GM18951 (cell line): Measurements from ENCODE around the gene PANK4.
"Not testable (repeated sequence)": the region's sequence is repeated elsewhere in the genome, so short reads cannot be mapped to it uniquely, and the experiment has no call there.

ENCODE experiments used
- POLR2A ChIP-seq: IDR thresholded peaks from 4 replicates; pipeline ENCODE4 v1.6.1; 2011; ENCODE audit warnings: mild to moderate bottlenecking; ENCODE audit not compliant: insufficient read length, insufficient read depth; ENCODE audit errors: extremely low read depth
- in situ Hi-C: fragments of 300-500 bp; cut with MboI; formaldehyde crosslinking; loops from one replicate; pipeline ENCODE4 v1.12.0; 2022; ENCODE audit warnings: low sequenced_read_pairs, mixed read lengths, inconsistent platforms; ENCODE audit not compliant: unreplicated experiment

The PANK4 gene

DNA sequence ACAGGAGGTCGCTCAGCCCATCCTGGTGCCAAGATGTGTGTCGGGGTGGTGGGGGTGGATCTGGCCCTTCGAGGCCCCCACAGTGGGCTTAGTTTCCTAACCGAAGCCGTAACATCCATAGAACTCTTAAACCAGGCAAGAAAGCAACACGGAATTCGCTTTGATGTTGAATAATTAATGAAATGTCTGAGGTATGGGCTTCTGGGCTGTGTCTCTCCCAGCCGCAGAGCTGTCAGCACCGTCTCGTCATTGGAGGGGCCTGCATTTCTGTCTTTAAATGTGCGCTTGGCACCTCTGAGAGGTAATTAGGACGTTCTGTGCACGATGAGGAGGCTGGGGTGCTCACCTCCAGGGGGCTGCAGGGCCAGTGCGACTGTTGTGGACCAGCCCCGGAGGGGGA is 63.6 kb downstream of the PANK4 start:
- TF ChIP-seq POLR2A = no peak
- in situ Hi-C loops = no loop called here

DNA sequence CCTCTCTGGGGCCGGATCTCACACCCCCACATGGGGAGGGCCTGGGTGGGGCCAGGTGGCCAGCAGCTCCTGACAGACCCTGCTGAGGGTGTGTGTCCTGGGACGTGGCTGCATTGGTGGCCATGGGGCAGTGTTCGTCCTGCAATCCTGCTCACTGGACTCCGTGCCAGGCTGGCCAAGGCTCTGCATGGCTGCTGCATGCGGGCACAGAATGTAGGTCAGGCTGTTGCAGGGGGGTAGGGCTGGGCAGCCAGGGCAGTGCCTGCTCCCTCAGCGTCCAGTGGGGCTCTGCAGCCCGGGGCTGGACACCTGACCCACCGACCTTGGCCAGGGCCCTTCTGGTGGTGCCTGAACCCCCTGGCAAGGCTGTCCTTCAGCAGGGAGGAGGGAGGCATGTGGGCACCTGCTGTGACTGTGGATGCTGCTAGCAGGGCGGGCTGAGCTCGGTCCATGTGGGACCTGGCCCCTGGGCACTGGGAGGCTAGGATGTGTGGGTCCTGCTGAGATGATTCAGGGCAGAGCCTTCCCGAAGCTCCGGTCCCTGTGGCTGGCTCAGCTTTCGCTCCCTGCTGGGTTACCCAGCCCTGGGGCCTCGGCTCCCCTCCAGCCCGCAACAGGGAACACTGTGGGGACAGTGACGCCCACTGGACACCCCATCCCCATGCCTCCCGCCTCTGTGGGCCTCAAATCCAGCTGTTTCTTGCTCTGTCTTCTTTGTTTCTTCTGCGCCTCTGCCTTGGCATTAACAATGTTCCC is 65.2 kb downstream of the PANK4 start:
- in situ Hi-C loops = no loop called here
- no peak for TF ChIP-seq POLR2A

- in situ Hi-C loops = no loop called here
- TF ChIP-seq POLR2A = no peak
Observed at GRCh38 chr1:2460203-2460602, 66.2 kb downstream of the PANK4 start.

- in situ Hi-C loops = no loop called here
- TF ChIP-seq POLR2A = no peak
Observed at GRCh38 chr1:2459757-2460156, 66.6 kb downstream of the PANK4 start.

DNA sequence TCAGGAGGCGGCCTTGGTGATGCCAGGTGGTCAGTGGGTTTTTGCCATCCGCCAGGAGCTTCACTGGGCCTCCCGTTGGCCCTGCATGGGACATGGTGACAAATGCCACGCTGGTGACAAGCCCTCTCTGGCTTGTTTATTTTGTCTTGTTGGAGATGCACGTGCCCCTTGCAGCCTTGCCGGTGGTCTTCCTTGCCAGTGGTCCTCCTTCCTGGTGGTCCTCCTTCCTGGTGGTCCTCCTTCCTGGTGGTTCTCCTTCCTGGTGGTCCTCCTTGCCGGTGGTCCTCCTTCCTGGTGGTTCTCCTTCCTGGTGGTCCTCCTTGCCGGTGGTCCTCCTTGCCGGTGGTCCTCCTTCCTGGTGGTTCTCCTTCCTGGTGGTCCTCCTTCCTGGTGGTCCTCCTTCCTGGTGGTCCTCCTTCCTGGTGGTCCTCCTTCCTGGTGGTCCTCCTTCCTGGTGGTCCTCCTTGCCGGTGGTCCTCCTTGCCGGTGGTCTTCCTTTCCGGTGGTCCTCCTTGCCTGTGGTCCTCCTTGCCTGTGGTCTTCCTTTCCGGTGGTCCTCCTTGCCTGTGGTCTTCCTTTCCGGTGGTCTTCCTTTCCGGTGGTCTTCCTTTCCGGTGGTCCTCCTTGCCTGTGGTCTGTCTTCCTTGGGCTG is 67.2 kb downstream of the PANK4 start:
- in situ Hi-C loops = not testable (repeated sequence)

DNA sequence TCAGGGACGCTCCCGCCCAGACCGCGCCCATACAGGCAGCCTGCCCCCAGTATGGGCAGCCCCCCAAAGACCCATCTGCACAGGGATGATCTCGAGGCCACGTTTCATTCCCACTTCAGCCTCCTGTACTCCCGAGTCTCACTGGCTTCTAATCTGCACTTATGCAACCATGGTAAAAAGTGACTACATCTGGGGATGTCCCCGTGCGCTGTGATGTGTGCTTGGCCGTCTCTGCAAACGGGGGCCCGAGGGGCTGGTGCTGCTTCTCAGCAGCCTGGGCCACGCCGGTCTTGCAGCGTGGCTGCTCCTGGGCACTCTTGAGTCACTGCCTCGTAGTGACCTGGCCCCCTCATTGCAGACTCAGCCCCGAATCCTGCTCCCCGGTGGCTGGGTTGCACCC is 67.7 kb downstream of the PANK4 start:
- in situ Hi-C loops = no loop called here
- no peak for TF ChIP-seq POLR2A
